ENCODE measurements around the gene ADRA2C. TPM values are rescaled to one million over a fixed set of nuclear protein-coding genes. Genes with fewer than 3 reads are reported as not detected.

Gene ADRA2C
- total RNA-seq, 1 experiment from 2014 or later = 23.5 TPM

DNA sequence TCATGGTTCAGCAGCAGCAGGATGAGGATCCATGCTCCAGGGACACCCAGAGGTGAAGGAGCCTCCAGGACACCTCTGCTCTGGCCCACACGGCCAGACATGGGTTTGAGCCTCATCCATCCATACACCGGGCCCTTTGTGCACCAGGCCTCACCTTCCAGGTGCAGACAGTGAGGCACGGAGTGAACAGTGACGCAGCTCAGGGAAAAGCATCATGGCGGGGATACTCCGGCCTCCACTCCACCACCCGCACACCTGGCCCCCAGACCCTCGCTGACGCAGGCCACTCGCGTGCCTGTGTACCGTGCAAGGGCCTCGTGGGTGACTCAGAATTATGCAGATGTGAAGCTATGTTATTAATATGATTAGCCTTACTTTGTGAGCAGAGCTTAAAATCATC, 33.3 kb downstream of the ADRA2C start:
- Histone ChIP-seq H3K4me1 (ENCODE audit: control insufficient read depth, insufficient read depth, low read length) (no peaks in the 10 kb centered on the region), H3K4me3 (ENCODE audit: low read depth in 2 of 2, low read length in 2 of 2) (no peak overlapping the region), H3K27ac (ENCODE audit: low read length) (no peak overlapping the region), H3K9me3 (ENCODE audit: control insufficient read depth, insufficient read depth, low read depth, low read length) (no peaks in the 10 kb centered on the region), H3K27me3 (ENCODE audit: control insufficient read depth, insufficient read depth, low read length) (no peaks in the 10 kb centered on the region), H3K36me3 (ENCODE audit: control insufficient read depth, insufficient read depth, low read length) (no peaks in the 10 kb centered on the region)
- TF ChIP-seq SIN3A (IDR thresholded peaks at IDR 0.05; ENCODE audit: borderline replicate concordance, insufficient read depth, low read depth, low read length) (no peak), CTCF (IDR thresholded peaks at IDR 0.05) (no peak), POLR2AphosphoS5 (IDR thresholded peaks at IDR 0.05; ENCODE audit: low read depth, low read length) (no peak), TCF7L2 (IDR thresholded peaks at IDR 0.05; ENCODE audit: low read depth, low read length) (no peak)
- TF ChIP-seq, protein P1, sequence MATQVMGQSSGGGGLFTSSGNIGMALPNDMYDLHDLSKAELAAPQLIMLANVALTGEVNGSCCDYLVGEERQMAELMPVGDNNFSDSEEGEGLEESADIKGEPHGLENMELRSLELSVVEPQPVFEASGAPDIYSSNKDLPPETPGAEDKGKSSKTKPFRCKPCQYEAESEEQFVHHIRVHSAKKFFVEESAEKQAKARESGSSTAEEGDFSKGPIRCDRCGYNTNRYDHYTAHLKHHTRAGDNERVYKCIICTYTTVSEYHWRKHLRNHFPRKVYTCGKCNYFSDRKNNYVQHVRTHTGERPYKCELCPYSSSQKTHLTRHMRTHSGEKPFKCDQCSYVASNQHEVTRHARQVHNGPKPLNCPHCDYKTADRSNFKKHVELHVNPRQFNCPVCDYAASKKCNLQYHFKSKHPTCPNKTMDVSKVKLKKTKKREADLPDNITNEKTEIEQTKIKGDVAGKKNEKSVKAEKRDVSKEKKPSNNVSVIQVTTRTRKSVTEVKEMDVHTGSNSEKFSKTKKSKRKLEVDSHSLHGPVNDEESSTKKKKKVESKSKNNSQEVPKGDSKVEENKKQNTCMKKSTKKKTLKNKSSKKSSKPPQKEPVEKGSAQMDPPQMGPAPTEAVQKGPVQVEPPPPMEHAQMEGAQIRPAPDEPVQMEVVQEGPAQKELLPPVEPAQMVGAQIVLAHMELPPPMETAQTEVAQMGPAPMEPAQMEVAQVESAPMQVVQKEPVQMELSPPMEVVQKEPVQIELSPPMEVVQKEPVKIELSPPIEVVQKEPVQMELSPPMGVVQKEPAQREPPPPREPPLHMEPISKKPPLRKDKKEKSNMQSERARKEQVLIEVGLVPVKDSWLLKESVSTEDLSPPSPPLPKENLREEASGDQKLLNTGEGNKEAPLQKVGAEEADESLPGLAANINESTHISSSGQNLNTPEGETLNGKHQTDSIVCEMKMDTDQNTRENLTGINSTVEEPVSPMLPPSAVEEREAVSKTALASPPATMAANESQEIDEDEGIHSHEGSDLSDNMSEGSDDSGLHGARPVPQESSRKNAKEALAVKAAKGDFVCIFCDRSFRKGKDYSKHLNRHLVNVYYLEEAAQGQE (IDR thresholded peaks at IDR 0.05; ENCODE audit: insufficient read depth in 1 of 2, low read depth in 2 of 2, low read length in 1 of 2) = no peak
- no peak for DNase-seq (ENCODE audit: low read depth, low spot score)
- ChIA-PET POLR2A (no interaction called here), CTCF (no interaction called here)
- intact Hi-C loops (cut with micrococcal nuclease; ENCODE audit: unreplicated experiment) = no loop called here
- in situ Hi-C loops (cut with HindIII; ENCODE audit: low pct_unique_long_range_greater_than_20kb, low sequenced_read_pairs) = no loop called here
- BruUV-seq (replicated peaks) = no TSS peak
- ATAC-seq = no peak

DNA sequence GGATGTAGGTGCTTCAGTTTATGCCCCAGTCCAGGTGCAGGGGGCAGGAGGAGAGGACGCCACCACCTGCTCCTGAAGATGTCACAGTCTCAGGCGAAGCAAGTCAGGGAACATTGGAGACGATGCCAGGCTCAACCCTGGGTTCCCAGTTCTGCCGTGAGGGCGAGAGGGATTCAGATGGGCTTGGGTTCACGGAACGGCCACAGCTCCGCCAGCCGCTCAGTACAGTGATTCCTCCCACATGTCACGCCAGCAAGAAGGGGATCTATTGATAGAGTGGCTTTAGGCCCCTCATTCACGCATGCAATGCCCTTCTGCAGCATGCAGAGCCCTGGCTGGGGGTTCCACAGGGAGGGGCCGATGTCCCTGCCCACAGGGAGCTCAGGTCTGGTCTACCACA, 34.2 kb downstream of the ADRA2C start:
- H3K27ac ChIP-seq (ENCODE audit: low read length) = no peak overlapping the region
- BruUV-seq (replicated peaks) = no TSS peak
- TF ChIP-seq TCF7L2 (IDR thresholded peaks at IDR 0.05; ENCODE audit: low read depth, low read length) (no peak), POLR2AphosphoS5 (IDR thresholded peaks at IDR 0.05; ENCODE audit: low read depth, low read length) (no peak), CTCF (IDR thresholded peaks at IDR 0.05) (no peak), SIN3A (IDR thresholded peaks at IDR 0.05; ENCODE audit: borderline replicate concordance, insufficient read depth, low read depth, low read length) (no peak)
- TF ChIP-seq, protein P1 (IDR thresholded peaks at IDR 0.05; ENCODE audit: insufficient read depth in 1 of 2, low read depth in 2 of 2, low read length in 1 of 2) = no peak
- ATAC-seq = no peak
- in situ Hi-C loops (cut with HindIII; ENCODE audit: low pct_unique_long_range_greater_than_20kb, low sequenced_read_pairs) = no loop called here
- DNase-seq (ENCODE audit: low read depth, low spot score) = no peak
- CTCF ChIA-PET = no interaction called here
- no peaks in the 10 kb centered on the region for H3K36me3 ChIP-seq (ENCODE audit: control insufficient read depth, insufficient read depth, low read length)
- no peaks in the 10 kb centered on the region for H3K9me3 ChIP-seq (ENCODE audit: control insufficient read depth, insufficient read depth, low read depth, low read length)
- POLR2A ChIA-PET = no interaction called here
- no peak overlapping the region for H3K4me3 ChIP-seq (ENCODE audit: low read depth in 2 of 2, low read length in 2 of 2)
- no peaks in the 10 kb centered on the region for H3K4me1 ChIP-seq (ENCODE audit: control insufficient read depth, insufficient read depth, low read length)
- H3K27me3 ChIP-seq (ENCODE audit: control insufficient read depth, insufficient read depth, low read length) = no peaks in the 10 kb centered on the region
- intact Hi-C loops (cut with micrococcal nuclease; ENCODE audit: unreplicated experiment) = no loop called here

Measured in Panc1 (cell line).